ENCODE data around the gene PPEF2.
"Not testable (repeated sequence)": the region's sequence is repeated elsewhere in the genome, so short reads cannot be mapped to it uniquely, and the experiment has no call there.

The PPEF2 gene

GRCh38 chr4:75878246-75878756 lies 24.0 kb downstream of the PPEF2 start:
- H3K27me3 ChIP-seq: no peaks in the 10 kb centered on the region
- H3K4me1 ChIP-seq: no peaks in the 10 kb centered on the region
- no peak overlapping the region for H3K4me2 ChIP-seq
- no peaks in the 10 kb centered on the region for H4K20me1 ChIP-seq
- no peak overlapping the region for H3K4me3 ChIP-seq
- TF ChIP-seq Cebpa-rat (IDR thresholded peaks at IDR 0.05): no peak
- H3K9me3 ChIP-seq: no peaks in the 10 kb centered on the region
- H3K36me3 ChIP-seq: no peaks in the 10 kb centered on the region
- no peak overlapping the region for H3K27ac ChIP-seq
- no peak overlapping the region for H3K9ac ChIP-seq

GRCh38 chr4:75876218-75876617 lies 26.0 kb downstream of the PPEF2 start:
- no peak overlapping the region for H3K4me3 ChIP-seq
- no peaks in the 10 kb centered on the region for H4K20me1 ChIP-seq
- no peaks in the 10 kb centered on the region for H3K9me3 ChIP-seq
- TF ChIP-seq Cebpa-rat (IDR thresholded peaks at IDR 0.05): no peak
- no peaks in the 10 kb centered on the region for H3K4me1 ChIP-seq
- no peak overlapping the region for H3K4me2 ChIP-seq
- H3K27ac ChIP-seq: no peak overlapping the region
- H3K9ac ChIP-seq: no peak overlapping the region
- no peaks in the 10 kb centered on the region for H3K27me3 ChIP-seq
- H3K36me3 ChIP-seq: no peaks in the 10 kb centered on the region

- Histone ChIP-seq H3K9me3 (no peaks in the 10 kb centered on the region), H3K4me1 (no peaks in the 10 kb centered on the region), H3K36me3 (no peaks in the 10 kb centered on the region), H3K4me2 (no peak overlapping the region), H3K4me3 (no peak overlapping the region), H3K27ac (no peak overlapping the region), H4K20me1 (no peaks in the 10 kb centered on the region), H3K9ac (no peak overlapping the region), H3K27me3 (no peaks in the 10 kb centered on the region)
- TF ChIP-seq Cebpa-rat (IDR thresholded peaks at IDR 0.05): no peak
Observed at GRCh38 chr4:75869100-75869499, 33.2 kb downstream of the PPEF2 start.

- no peak overlapping the region for H3K4me3 ChIP-seq
- no peaks in the 10 kb centered on the region for H3K36me3 ChIP-seq
- H3K27ac ChIP-seq: no peak overlapping the region
- H3K9ac ChIP-seq: no peak overlapping the region
- TF ChIP-seq Cebpa-rat (IDR thresholded peaks at IDR 0.05): no peak
- no peaks in the 10 kb centered on the region for H3K27me3 ChIP-seq
- H3K4me2 ChIP-seq: no peak overlapping the region
- no peaks in the 10 kb centered on the region for H4K20me1 ChIP-seq
- no peaks in the 10 kb centered on the region for H3K9me3 ChIP-seq
- no peaks in the 10 kb centered on the region for H3K4me1 ChIP-seq
Observed at GRCh38 chr4:75867130-75867529, 35.1 kb downstream of the PPEF2 start.

- H3K4me2 ChIP-seq: no peak overlapping the region
- H3K27ac ChIP-seq: no peak overlapping the region
- no peak for TF ChIP-seq Cebpa-rat (IDR thresholded peaks at IDR 0.05)
Observed at GRCh38 chr4:75860606-75861005, 41.6 kb downstream of the PPEF2 start.

GRCh38 chr4:75858721-75859120 lies 43.5 kb downstream of the PPEF2 start:
- no peaks in the 10 kb centered on the region for H4K20me1 ChIP-seq
- H3K4me1 ChIP-seq: no peaks in the 10 kb centered on the region
- H3K36me3 ChIP-seq: no peaks in the 10 kb centered on the region
- no peak overlapping the region for H3K9ac ChIP-seq
- H3K27me3 ChIP-seq: no peaks in the 10 kb centered on the region
- H3K27ac ChIP-seq: no peak overlapping the region
- no peaks in the 10 kb centered on the region for H3K9me3 ChIP-seq
- H3K4me2 ChIP-seq: no peak overlapping the region
- no peak overlapping the region for H3K4me3 ChIP-seq
- no peak for TF ChIP-seq Cebpa-rat (IDR thresholded peaks at IDR 0.05)

More at GRCh38 chr4:75860606-75861005, 41.6 kb downstream of the PPEF2 start:
- no peaks in the 10 kb centered on the region for H3K9me3 ChIP-seq
- H3K27me3 ChIP-seq: no peaks in the 10 kb centered on the region
- H3K4me1 ChIP-seq: no peaks in the 10 kb centered on the region
- no peaks in the 10 kb centered on the region for H4K20me1 ChIP-seq
- H3K9ac ChIP-seq: no peak overlapping the region
- H3K4me3 ChIP-seq: no peak overlapping the region
- H3K36me3 ChIP-seq: no peaks in the 10 kb centered on the region

- no peaks in the 10 kb centered on the region for H3K9me3 ChIP-seq
- no peaks in the 10 kb centered on the region for H3K27me3 ChIP-seq
- no peaks in the 10 kb centered on the region for H3K36me3 ChIP-seq
- H3K4me1 ChIP-seq: peaks cover 7% of the 10 kb centered on the region
- no peak overlapping the region for H3K9ac ChIP-seq
- TF ChIP-seq Cebpa-rat (IDR thresholded peaks at IDR 0.05): no peak
- peak overlapping the region; percentile 19 for H3K4me2 ChIP-seq
- no peak overlapping the region for H3K27ac ChIP-seq
- H3K4me3 ChIP-seq: no peak overlapping the region
- H4K20me1 ChIP-seq: no peaks in the 10 kb centered on the region
Observed at GRCh38 chr4:75849461-75849860, 52.8 kb downstream of the PPEF2 start.

GRCh38 chr4:75848891-75849290 lies 53.4 kb downstream of the PPEF2 start:
- Histone ChIP-seq H3K27ac (no peak overlapping the region), H3K4me1 (peaks cover 7% of the 10 kb centered on the region), H4K20me1 (no peaks in the 10 kb centered on the region), H3K4me3 (no peak overlapping the region), H3K36me3 (no peaks in the 10 kb centered on the region), H3K9ac (no peak overlapping the region), H3K4me2 (no peak overlapping the region), H3K27me3 (no peaks in the 10 kb centered on the region), H3K9me3 (no peaks in the 10 kb centered on the region)
- TF ChIP-seq Cebpa-rat (IDR thresholded peaks at IDR 0.05): no peak

GRCh38 chr4:75848171-75848760 lies 54.0 kb downstream of the PPEF2 start:
- H3K27me3 ChIP-seq, H3K27ac ChIP-seq, H3K4me1 ChIP-seq, H3K36me3 ChIP-seq, H3K4me3 ChIP-seq, H3K4me2 ChIP-seq, H3K9me3 ChIP-seq, H3K9ac ChIP-seq, H4K20me1 ChIP-seq: not testable (repeated sequence)
- TF ChIP-seq Cebpa-rat (IDR thresholded peaks at IDR 0.05): peak; percentile 84

- H3K9ac ChIP-seq: no peak overlapping the region
- H3K9me3 ChIP-seq: no peaks in the 10 kb centered on the region
- peaks cover 7% of the 10 kb centered on the region for H3K4me1 ChIP-seq
- no peaks in the 10 kb centered on the region for H3K27me3 ChIP-seq
- H3K4me3 ChIP-seq: no peak overlapping the region
- no peaks in the 10 kb centered on the region for H3K36me3 ChIP-seq
- no peaks in the 10 kb centered on the region for H4K20me1 ChIP-seq
- H3K4me2 ChIP-seq: no peak overlapping the region
- TF ChIP-seq Cebpa-rat (IDR thresholded peaks at IDR 0.05): no peak
- H3K27ac ChIP-seq: no peak overlapping the region
Observed at GRCh38 chr4:75845992-75846391, 56.3 kb downstream of the PPEF2 start.
